Pulmonary artery endothelial cell (primary cell): ENCODE data around the gene CADPS. TPM values are rescaled to one million over a fixed set of nuclear protein-coding genes. Genes with fewer than 3 reads are reported as not detected.

Experiments
- DNase-seq: peaks from one replicate; pipeline ENCODE4 v3.0.0-alpha.2; 2011; ENCODE audit warnings: low read depth, low spot score
- total RNA-seq: library from RNA; depleted of rRNA; stranded (reverse); fragments of >200 nt; gene quantifications from 2 replicates; pipeline ENCODE4 v1.2.3, GENCODE V29; 2014

The CADPS gene
- total RNA-seq, 1 donor from 2014 or later = not detected

DNA sequence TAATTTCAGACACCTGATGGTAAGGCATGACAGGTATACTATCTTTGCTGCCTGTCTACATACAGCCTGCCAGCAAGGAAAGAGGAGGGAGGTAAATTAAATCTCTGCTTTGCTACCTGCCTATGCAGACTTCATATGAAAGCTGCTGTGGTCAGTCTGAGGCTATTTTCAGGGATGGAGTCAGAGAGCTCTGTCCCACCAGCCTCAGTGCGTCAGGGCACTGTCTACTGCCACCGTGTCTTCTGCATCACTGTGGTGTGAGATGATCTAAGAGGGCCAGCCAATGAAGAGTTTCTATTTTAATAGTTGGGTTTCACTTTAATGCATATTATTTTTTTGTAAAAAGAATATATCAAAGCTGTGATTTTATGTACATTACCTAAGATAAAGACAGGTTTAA lies 125.6 kb downstream of the CADPS start:
- DNase-seq = no peak

DNA sequence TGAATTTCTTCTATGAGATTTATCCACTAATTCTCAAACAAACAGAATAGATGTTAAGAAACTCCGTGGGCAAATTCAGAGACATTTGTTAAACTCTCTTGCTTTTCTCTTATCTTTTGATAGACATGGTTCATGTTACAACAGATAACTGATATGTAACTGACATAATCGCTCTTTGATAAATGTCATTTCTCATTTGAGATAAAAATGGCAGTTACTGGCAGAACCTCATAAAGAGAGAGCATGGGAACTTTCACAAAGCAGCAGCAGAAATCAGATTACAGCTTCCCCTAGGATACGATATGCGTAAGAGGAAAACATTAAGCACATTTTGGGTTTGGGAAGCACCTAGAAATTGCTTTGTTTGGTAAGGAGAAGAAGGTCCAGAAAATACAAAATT lies 126.1 kb downstream of the CADPS start:
- no peak for DNase-seq

DNA sequence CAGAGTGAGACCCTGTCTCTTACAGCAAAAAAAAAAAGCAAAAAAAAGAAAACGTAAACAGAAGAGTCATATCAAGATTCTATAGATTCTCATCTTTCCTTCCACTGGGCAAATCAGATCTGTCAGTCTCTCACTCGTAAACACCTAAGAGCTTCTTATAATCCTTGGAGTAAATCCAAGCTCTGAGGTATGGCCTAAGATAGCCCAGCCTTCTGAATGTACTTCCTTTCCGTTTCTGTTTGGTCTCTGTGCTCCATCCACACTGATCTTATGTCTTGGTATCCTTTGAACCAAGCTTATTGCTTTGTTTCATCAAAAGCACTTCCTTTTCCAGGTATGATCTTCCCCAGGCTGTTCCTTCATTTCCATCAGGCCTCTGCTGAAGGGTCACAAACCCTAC lies 137.8 kb downstream of the CADPS start:
- no peak for DNase-seq

DNA sequence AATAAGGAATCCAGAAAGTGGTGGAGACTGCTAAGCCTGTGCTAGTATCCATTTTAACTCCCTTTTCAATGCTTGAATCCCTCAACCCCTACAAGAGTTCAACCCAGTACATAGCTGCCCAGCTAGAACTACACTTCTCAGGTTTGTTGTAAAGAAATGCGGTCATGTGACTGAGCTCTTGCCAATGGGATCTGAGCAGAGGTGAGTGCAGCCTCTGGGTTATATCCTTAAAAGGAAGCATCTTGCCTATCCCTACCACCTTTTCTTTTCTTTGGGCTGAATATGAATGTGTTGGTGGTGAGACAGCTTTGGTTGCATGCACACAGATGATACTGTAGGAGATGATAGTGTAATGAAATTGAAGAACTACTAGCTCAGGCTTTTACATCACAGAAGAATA lies 139.7 kb downstream of the CADPS start:
- no peak for DNase-seq

DNA sequence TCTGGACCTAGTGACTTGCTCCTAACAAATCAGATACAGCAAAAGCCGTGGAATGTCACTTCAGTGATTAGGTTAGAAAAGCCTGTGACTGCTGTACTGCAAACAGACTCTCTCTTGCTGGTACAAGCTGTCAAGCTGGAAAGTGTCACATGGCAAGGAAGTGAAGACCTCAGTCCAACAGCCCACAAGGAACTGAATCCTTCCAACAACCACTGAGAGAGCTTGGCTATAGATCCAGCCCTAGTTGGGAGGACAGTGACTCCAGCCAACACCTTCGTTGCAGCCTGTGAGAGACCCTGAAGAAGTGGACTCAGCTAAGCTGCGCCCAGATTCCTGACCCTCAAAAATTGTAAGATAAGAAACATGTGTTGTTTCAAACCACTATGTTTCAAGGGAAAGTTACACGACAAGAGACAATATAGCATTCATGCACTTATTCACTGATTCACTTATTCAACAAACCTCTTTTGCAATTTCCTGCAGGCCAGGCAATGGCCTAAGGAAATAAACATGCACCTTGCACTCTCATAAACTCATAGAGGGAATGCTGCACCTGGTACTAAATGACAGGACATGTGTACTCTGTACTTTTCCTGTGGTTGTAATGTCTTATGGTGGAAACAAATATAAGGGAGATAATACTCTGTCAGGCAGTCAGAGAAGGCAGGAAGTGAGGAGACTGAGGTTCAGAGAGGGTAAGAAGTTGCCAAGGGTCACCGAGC lies 142.9 kb downstream of the CADPS start:
- no peak for DNase-seq

DNA sequence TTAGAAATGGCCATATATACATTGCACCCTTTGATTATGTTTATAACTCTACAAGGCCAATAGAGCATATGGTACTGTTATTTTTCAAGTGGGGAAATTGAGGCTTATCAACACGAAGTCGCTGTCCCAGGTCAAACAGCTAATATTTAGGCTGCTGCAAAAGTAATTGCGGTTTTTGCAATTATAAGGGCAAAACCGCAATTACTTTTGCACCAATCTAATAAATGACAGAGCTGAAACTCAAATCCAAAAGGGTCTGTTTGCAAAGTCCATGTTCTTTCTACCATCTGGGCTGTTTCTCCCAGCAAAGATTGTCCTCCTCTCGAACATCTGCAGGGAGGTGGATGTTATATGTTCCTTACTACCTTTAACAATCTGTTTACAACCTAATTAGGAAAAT lies 147.2 kb downstream of the CADPS start:
- no peak for DNase-seq

DNA sequence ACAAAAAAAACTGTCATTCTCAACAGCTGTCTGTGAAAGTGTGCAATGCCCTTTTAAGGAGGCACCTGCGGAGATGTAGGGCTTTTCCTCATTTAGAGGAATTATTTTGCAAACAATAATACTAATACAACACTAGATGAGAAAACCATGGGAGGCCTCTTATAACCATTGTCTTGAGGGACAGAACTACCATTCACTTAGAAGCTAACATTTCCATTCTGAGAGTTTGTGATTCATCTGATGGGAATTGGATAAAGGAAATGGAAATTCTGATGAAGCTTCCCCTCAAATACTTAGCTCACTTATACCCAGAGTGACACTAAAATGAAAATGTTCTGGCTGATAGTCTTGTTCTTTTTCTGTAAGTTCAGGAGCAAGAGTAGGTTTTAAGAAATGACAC lies 147.7 kb downstream of the CADPS start:
- DNase-seq = peak; percentile 7

DNA sequence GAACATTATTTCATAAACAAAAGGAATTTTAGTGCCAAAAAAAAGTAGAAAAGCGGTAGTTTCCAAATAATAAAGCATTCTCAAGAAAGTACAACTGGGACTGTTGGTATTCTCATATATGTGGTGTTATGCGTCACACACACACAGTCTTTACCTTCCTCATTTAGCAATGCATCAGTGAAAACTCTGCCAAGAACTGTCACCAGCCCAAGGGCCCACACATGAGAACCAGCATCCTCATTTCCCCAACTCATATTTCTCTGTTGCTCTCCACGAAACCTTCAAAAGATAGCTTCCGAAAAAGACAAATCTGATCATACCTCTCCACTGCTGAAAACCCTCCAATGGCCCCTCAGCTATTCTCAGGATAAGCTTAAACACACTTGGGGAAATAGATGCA lies 150.7 kb downstream of the CADPS start:
- DNase-seq = no peak

DNA sequence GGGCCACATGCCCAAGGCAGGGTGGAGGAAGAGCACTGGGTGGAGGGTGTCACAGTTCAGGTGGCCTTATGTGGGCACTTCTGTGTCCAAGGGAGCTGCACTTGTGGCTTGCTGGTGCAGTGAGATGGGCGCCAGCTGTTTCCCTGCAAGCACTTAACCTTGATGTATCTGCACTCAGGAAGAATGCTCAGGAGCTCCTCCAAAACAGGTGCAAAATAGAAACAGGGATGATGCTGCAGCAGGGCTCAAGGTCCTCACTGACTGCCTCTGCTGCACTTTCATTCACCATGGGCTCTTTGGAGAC lies 151.3 kb downstream of the CADPS start:
- no peak for DNase-seq

DNA sequence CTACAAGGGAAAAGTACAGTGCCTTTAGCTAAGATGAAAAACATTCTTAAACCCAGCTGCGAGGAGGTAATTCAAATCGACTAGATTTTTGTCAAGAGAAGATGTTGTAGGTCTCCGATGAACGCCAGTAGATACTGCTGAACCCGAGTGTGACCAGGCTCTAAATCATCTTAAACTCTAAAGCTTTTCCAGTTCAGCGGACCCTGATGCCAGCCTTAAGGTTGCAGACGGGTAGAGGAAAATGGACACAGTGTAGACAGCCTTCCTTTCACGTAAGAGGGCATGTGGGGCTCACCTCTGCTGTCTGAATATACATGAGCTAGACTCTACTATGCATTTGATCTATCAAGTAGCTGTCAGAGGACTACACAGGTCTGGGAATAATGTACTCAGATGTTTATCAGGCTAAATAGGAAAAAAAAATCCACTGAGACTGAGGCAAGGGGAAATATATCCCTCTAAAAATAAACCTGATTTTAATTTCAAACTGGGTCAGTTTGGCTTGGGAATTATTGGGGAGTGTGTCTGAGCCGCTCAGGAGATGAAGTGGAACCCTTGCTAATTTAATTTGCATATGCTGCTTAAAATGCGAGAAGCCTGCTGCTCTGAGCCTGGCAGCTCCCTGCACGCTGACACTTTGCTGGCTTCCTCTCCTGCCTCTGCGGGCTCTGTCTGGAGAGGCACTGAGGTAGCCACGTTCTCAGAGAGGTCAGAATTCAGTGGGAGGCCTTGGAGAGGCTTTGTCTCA lies 151.9 kb downstream of the CADPS start:
- DNase-seq = no peak

DNA sequence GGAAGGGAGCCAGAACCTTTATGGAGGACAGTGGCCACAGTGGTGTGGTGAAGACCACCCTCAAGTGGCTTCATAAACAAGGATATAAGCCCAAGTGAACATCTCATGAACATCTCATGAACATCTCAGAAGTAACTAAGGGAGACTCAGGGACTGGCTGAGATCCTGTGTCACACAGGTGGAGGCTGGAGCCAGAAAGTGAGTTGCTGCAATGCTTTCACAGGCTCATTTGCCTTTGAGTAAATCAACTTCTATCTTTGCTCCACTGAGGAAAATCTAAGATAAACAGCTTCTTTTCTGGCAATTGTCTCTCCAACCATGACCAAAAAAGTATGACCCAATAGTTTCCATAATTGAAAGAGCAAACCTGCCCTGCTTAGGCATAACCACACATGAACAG lies 152.9 kb downstream of the CADPS start:
- DNase-seq = no peak

DNA sequence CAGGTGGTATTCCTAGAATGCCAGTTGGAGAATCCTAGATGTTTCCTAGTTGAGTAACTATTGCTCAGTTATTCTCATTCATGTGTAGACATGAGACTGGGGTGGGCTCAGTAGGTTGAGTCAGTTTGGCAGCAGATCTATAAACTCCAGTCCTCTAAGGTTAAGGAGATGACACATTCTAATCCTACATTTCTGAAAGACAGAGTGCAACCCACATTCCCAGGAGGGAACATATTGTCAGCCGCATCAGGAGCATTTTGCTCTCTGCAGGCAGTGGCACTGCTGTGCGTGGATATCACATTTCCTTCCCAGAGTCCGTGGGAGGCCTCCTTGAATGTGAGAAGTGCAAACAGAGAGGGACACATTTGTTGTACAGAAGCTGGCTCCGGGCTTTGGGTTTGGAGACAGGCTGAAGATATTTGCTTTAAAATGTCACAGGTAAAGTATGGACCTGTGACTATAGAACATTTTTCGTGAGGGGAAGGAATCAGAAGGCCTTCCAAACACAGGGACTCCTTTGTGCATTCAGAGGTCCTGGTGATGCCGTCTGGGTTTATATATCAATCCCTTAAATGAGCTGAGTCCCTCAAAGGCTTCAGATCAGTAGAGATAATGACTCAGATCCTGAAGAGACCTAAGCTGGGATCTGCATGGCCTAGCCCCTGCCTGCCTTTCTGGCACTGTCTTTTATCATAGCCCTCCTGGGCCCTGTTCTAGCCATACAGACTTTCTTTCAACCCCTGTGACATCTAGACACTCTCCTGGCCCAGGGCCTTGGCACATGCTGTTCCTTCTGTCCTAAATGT lies 156.5 kb downstream of the CADPS start:
- DNase-seq = no peak

DNA sequence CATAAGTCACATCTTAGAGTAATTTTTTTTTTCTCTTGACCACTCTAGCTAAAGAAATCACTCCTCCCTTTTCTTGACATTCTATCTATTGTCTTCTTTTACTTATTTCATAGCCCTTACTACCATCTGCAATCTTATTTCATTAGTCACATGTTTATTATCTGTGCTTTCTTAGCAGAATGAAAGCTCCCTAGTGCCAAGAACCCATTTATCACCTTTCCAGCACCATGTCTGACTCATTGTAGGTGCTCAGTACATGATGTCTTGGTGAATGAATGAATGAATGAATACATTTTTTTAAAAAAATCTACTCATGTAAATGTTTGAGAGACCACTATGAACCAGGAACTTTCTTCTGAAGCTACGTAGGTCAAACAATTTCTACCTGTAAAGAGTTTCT lies 157.2 kb downstream of the CADPS start:
- DNase-seq = no peak

DNA sequence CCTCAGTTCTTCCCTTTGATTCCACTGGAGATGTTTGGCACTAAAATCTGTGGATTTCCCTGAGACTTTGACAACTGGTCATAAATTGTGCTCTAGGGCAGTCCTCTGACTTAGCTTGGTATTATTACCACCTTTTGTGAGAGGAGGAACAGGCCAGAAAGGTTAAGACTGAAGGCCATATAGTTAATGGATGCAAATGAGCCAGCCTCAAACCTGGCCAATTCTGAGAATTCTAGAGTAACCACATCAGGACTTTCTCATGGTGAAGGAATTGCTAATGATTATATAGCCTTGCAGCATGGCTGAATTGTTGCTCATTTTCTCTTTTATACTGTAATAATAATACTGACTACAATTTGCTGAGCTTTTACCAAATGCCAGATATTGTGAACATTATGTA lies 162.5 kb downstream of the CADPS start:
- DNase-seq = no peak

DNA sequence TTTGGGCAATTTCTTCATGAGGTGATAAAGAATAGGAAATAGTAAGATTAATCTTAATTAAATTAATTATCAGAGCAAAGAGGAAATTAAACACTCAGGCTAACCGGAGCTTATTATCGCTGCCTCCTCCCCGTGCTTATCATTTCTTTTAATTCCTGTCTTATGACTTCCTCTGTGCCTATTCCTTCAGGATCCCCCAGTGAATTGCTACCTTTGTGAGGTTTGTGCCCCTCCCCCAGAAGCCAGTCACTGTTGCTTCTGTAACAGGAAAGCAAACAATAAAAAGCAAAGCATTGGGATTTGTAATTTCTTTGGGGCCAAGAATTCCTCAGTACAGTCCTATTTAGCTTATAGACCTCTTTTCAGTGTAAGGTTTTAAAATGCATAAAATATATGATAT lies 164.5 kb downstream of the CADPS start:
- DNase-seq = no peak

DNA sequence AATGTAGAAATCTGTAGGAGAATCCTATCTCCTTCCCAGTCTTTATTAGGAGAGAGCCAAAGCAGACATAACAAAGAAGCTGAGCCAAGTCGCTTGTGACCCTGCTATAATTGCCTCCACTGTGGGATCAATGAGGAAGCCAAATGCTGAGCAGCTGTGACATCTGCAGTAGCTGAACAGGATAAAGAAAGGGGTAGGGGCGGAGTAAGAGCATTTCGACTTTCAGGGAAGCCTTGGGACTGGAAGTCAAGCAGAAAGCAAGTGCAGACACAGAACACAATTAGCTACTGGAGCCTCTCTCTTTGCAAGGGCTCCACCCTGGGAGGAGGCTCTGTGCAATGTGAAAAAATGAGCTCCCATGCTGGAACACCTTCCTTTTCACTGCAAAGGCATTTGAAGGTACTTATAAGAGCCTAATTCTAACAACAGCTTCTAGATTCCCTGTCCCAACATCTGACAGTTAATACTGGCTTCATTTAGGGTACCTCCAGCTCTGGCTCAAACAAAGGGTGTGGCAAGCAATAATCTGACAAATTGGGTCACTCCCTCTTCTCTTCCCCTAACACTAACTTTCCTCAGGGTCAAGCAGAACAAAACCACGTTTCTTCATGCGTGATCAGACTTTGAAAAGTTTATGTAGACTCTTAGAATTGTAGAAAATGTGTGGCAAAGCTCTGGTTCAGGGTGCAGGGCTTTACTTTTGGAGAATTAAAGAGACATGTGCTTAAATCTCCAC lies 166.4 kb downstream of the CADPS start:
- no peak for DNase-seq

DNA sequence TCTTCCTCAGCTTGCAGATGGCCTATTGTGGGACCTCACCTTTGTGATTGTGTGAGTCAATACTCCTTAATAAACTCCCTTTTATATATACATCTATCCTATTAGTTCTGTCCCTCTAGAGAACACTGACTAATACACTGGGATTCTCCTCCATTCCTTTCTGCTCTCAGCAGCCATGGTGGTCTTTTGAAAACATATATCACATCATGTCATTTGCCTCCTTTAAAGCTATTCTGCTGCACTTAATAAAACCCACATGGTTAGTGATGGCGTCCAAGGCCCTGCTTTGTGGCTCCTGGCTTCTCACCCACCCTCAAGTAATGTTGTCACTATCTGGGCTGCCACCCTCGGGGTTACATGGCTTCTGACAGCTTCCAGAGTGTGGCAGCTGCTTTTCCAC lies 169.5 kb downstream of the CADPS start:
- no peak for DNase-seq

DNA sequence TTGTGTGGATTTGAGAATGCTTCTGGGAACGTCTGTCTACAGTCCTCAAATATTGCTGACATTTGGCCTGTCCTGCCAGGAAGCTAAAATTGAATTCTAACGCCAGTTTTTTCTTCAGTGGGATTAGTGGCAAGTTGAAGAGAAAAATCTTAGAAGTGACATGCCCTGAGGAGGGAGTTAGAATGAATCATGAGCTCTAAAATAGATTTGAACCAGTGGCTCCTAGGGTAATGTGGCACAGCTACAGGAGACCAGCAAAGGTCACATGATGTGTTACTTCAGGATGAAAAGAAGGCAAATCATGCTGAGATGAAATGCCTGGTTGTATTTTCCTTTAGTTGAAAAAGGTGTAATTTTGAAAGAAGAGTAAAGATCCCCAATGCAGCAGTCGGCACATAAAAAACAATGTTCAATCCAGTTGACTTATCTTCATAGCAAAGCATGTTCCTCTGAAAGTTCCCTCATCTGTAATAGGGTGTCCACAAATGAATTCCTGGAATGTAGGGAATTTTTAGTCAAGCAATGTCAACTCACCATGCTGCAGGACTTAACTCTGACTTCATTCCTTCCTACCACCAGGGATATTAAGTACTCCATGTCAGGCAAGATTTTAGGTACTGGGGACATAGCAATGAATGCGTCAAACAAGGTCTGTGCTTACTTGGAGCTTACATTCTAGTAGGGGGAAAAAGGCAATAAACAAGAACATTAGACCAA lies 171.6 kb downstream of the CADPS start:
- DNase-seq = no peak

DNA sequence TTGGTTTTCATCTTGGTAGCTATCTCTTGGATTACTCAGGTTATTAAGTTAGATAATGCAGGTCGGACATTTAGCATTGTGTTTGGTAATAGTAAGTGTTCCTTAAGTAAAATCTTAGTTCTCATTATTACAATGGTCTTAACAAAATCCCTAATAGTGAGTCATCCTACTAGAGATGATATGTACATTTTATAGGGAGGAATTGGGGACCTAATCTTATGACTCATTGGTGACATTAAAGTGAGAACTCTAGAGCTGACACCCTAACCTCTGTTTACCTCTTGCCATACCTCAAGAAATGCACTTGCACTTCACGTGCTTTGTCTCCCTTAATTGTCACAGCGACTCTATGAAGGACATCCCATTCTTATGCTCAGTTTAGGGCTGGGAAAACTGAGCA lies 174.9 kb downstream of the CADPS start:
- DNase-seq = no peak

DNA sequence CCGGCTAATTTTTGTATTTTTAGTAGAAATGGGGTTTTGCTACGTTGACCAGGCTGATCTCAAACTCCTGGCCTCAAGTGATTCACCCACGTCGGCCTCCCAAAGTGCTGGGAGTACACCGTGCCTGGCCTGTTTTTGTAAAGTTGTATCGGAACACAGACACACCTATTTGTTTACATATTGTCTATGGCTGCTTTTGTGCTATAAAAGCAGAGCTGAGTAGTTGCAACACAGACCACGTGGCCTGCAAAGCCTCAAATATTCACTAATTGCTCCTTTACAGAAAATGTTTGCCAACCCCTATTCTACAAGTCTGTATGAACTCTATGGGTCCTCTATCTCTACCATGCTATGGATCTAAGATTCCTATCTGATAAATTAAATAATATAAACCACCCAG lies 175.5 kb downstream of the CADPS start:
- no peak for DNase-seq

DNA sequence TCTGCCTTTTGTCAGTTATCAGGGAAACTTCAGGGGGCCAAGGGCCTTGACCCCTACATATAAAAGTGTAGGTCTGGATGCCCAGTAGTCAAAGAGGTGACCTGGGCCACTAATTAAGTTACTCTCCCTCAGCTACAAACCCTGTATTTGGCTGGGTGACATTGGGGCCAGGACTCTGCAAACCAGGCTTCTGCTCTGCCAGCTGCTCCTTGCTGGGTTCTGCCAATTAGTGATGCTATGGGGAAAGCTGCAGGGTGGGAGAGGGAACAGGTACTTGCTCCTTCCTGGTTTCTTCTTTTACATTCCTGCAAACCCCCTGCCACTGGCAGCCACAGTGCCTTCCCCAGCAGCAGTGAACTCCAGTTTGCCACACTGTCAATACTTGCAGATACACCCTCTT lies 179.2 kb downstream of the CADPS start:
- no peak for DNase-seq
